Neural cell (in vitro differentiated cells): ENCODE results near the gene RPS6KA5.

ENCODE experiments used
- EP300 ChIP-seq: fragments of 450-650 bp; conservative IDR thresholded peaks from 2 replicates; pipeline ENCODE4 v1.6.1; 2014; ENCODE audit warnings: antibody characterized with exemption, mild to moderate bottlenecking, moderate library complexity; ENCODE audit not compliant: poor library complexity, severe bottlenecking
- EZH2 ChIP-seq: fragments of 200-600, 300-800 bp; shearing (Covaris generic), sonication (generic); IDR thresholded peaks from 2 replicates; pipeline ENCODE4 v1.6.1; 2014; ENCODE audit warnings: antibody characterized with exemption, low read length, borderline replicate concordance, mild to moderate bottlenecking; ENCODE audit not compliant: insufficient read depth, poor library complexity, severe bottlenecking
- POLR2AphosphoS5 ChIP-seq: IDR thresholded peaks from 2 replicates; pipeline ENCODE4 v1.6.1; 2012
- TAF1 ChIP-seq: IDR thresholded peaks from 2 replicates; pipeline ENCODE4 v1.6.1; 2012; ENCODE audit warnings: low read depth
- TF ChIP-seq, protein P1 (sequence below): fragments of 450-650 bp; IDR thresholded peaks from 2 replicates; pipeline ENCODE4 v1.5.1; 2014; ENCODE audit warnings: antibody characterized with exemption, mild to moderate bottlenecking, moderate library complexity; ENCODE audit not compliant: poor library complexity, severe bottlenecking

DNA sequence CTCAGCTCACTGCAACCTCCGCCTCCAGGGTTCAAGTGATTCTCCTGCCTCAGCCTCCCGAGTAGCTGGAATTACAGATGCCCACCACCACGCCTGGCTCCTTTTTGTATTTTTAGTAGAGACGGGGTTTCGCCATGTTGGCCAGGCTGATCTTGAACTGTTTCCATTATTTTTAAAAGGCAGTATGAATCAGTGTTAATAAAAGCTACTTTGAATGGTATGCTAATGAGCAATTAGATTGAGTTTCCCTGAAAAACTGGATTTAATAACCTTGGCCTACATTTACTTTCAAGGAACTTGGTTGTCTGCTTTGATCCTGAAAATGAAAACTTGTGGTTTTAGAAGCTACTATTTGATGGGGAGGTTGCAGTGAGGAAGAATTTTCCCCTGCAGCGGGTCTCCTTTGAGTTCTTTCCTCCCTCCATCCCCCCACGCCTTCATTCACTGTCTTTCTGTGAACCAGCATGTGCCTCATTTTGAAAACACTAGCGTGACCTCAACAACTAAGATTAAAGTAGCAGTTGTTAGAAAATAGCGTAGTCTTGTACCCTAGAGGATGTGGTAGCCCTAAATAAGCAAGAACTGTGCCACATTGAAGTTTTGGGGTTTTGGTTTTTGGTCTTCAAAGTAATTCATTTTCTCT lies 17.8 kb upstream of the RPS6KA5 start:
- TF ChIP-seq, protein P1, sequence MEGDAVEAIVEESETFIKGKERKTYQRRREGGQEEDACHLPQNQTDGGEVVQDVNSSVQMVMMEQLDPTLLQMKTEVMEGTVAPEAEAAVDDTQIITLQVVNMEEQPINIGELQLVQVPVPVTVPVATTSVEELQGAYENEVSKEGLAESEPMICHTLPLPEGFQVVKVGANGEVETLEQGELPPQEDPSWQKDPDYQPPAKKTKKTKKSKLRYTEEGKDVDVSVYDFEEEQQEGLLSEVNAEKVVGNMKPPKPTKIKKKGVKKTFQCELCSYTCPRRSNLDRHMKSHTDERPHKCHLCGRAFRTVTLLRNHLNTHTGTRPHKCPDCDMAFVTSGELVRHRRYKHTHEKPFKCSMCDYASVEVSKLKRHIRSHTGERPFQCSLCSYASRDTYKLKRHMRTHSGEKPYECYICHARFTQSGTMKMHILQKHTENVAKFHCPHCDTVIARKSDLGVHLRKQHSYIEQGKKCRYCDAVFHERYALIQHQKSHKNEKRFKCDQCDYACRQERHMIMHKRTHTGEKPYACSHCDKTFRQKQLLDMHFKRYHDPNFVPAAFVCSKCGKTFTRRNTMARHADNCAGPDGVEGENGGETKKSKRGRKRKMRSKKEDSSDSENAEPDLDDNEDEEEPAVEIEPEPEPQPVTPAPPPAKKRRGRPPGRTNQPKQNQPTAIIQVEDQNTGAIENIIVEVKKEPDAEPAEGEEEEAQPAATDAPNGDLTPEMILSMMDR: no peak
- TF ChIP-seq EP300: no peak
- TF ChIP-seq POLR2AphosphoS5: no peak
- no peak for TF ChIP-seq TAF1
- no peak for TF ChIP-seq EZH2
